OCI-LY7 (cell line): ENCODE measurements around the gene LAMTOR4. TPM values are rescaled to one million over a fixed set of nuclear protein-coding genes. Genes with fewer than 3 reads are reported as not detected.

Source experiments
- BruUV-seq: library from RNA; stranded (reverse); fragments of 400-500 nt; replicated peaks from 2 replicates; lab custom pipeline; 2021; lab: Mats Ljungman, UMichigan
- CTCF ChIA-PET: fragments of 300-600 bp; sonication (Branson Sonifier 250); formaldehyde crosslinking; loops from one replicate; lab custom pipeline; 2022; ENCODE audit warnings: antibody characterized with exemption; ENCODE audit not compliant: unreplicated experiment; lab: Charles Lee
- POLR2A ChIA-PET: fragments of 300-600 bp; sonication (Branson Sonifier 250); formaldehyde crosslinking; loops from one replicate; lab custom pipeline; 2022; ENCODE audit warnings: antibody characterized with exemption; lab: Charles Lee
- DNase-seq: peaks from one replicate; pipeline ENCODE4 v3.0.0-alpha.2; 2015; ENCODE audit warnings: low spot score
- H2AFZ ChIP-seq: fragments of 200-600 bp; sonication (generic), shearing (Covaris generic); 2 replicates; pipeline ENCODE4 v1.6.1; 2014; ENCODE audit warnings: mild to moderate bottlenecking, antibody characterized with exemption, low read length, moderate library complexity
- H3K27ac ChIP-seq: fragments of 200-600 bp; sonication (generic); 2 replicates; pipeline ENCODE4 v1.5.1; 2014; ENCODE audit warnings: mixed run types, low read depth, mild to moderate bottlenecking, moderate library complexity, low read length, inconsistent platforms; ENCODE audit not compliant: poor library complexity, severe bottlenecking
- H3K36me3 ChIP-seq: fragments of 200-600 bp; sonication (generic); 2 replicates; pipeline ENCODE4 v1.6.1; 2014; ENCODE audit warnings: mild to moderate bottlenecking, antibody characterized with exemption, low read length, moderate library complexity, mixed read lengths; ENCODE audit not compliant: insufficient read depth
- H3K4me1 ChIP-seq: fragments of 200-600 bp; sonication (generic); 2 replicates; pipeline ENCODE4 v1.5.1; 2014; ENCODE audit warnings: mild to moderate bottlenecking, low read length; ENCODE audit not compliant: insufficient read depth, poor library complexity, severe bottlenecking
- H3K4me2 ChIP-seq: fragments of 200-600 bp; sonication (generic); 2 replicates; pipeline ENCODE4 v1.6.1; 2014; ENCODE audit warnings: mild to moderate bottlenecking, low read length
- H3K4me3 ChIP-seq: fragments of 200-600 bp; sonication (generic); 2 replicates; pipeline ENCODE4 v1.5.1; 2014; ENCODE audit warnings: mild to moderate bottlenecking, low read depth, low read length; ENCODE audit not compliant: poor library complexity, severe bottlenecking
- H3K79me2 ChIP-seq: fragments of 200-600 bp; sonication (generic); 2 replicates; pipeline ENCODE4 v1.6.1; 2016; ENCODE audit warnings: low read depth, mild to moderate bottlenecking, low read length, moderate library complexity, mixed read lengths; ENCODE audit not compliant: insufficient read depth
- H3K9me2 ChIP-seq: fragments of 200-600 bp; sonication (generic); 2 replicates; pipeline ENCODE4 v1.6.1; 2016; ENCODE audit warnings: mild to moderate bottlenecking, low read length, mixed read lengths; ENCODE audit not compliant: insufficient read depth
- H3K9me3 ChIP-seq: fragments of 200-600 bp; sonication (generic); 2 replicates; pipeline ENCODE4 v1.6.1; 2014; ENCODE audit warnings: mild to moderate bottlenecking, mixed run types, low read length, mixed read lengths
- H4K20me1 ChIP-seq: fragments of 200-600 bp; sonication (generic); 2 replicates; pipeline ENCODE4 v1.6.1; 2014; ENCODE audit warnings: mild to moderate bottlenecking, antibody characterized with exemption, low read length, moderate library complexity, mixed read lengths; ENCODE audit not compliant: insufficient read depth
- CTCF ChIP-seq: fragments of 200-600 bp; sonication (generic); conservative IDR thresholded peaks from 2 replicates; pipeline ENCODE4 v1.5.1; 2014; ENCODE audit warnings: mild to moderate bottlenecking, antibody characterized with exemption, low read length, moderate library complexity, mixed read lengths
- EZH2phosphoT487 ChIP-seq: fragments of 200-600 bp; sonication (generic); IDR thresholded peaks from 2 replicates; pipeline ENCODE4 v1.6.1; 2018; ENCODE audit warnings: low read depth, borderline replicate concordance, mild to moderate bottlenecking, mixed run types, antibody characterized with exemption, low read length, moderate library complexity, mixed read lengths
- intact Hi-C: fragments of 100-400 bp; cut with micrococcal nuclease; formaldehyde crosslinking; loops from one replicate; pipeline ENCODE4 v1.10.0; 2022; ENCODE audit not compliant: unreplicated experiment
- microRNA-seq: library from miRNA; unstranded; fragments of <30 nt; microRNA quantifications from one replicate; pipeline ENCODE4 v1.2.0, GENCODE V29; 2022; ENCODE audit warnings: borderline replicate concordance
- total RNA-seq, 2 experiments: library from RNA; depleted of rRNA in 1 of 2; stranded (reverse); fragments of >200 nt in 1 of 2; shearing (Covaris generic) in 1 of 2; gene quantifications; 2 replicates each; pipeline ENCODE4 v1.2.3, GENCODE V29; 2014 to 2022

Gene LAMTOR4
- total RNA-seq, 2 experiments from 2014 or later: 237 to 243 TPM

- H3K4me1 ChIP-seq: peaks cover 89% of the 10 kb centered on the region
- peak overlapping the region; percentile 59 for H3K27ac ChIP-seq
- intact Hi-C loops: no loop called here
- BruUV-seq: no TSS peak
- H3K9me2 ChIP-seq: no peaks in the 10 kb centered on the region
- no peak overlapping the region for H2AFZ ChIP-seq
- peak overlapping the region; percentile 44 for H3K4me3 ChIP-seq
- H3K9me3 ChIP-seq: no peaks in the 10 kb centered on the region
- H3K79me2 ChIP-seq: no peaks in the 10 kb centered on the region
- no peak for DNase-seq
- H3K4me2 ChIP-seq: peak overlapping the region; percentile 73
- peaks cover 29% of the 10 kb centered on the region; the same call in 1 of the 2 replicates for H3K36me3 ChIP-seq
- ChIA-PET POLR2A (interaction anchor here (1.1 to 3.7 kb wide), 5 partner anchors 8 to 23 kb away, joined by 3 to 25 read pairs (median 7); partner anchors contain the start of genes GPC2 and STAG3), CTCF (no interaction called here)
- H4K20me1 ChIP-seq: no peaks in the 10 kb centered on the region
- no peak for TF ChIP-seq EZH2phosphoT487
- TF ChIP-seq CTCF: no peak
Measured at GRCh38 chr7:100200693-100201092, 52.0 kb downstream of the LAMTOR4 start.

Small RNA genes lying within 50 kb of the gene (microRNA-seq; reads per million reads assigned to microRNA genes)
- not detected for gene MIR4658

Other genes starting within 250 kb of the LAMTOR4 start
- gene TRIM4, start 229.4 kb upstream of the LAMTOR4 start, total RNA-seq (2014; rRNA removed; shearing (Covaris generic)): 7.5 and 12.8 TPM in 2 replicates
- 22.3 and 22.5 TPM in 2 replicates for gene TRIM4, start 229.4 kb upstream of the LAMTOR4 start, total RNA-seq (2022)
- not detected in 2 replicates for gene GJC3, start 219.3 kb upstream of the LAMTOR4 start, total RNA-seq (2014; rRNA removed; shearing (Covaris generic))
- not detected in 2 replicates for gene GJC3, start 219.3 kb upstream of the LAMTOR4 start, total RNA-seq (2022)
- 0.60 and 2.1 TPM in 2 replicates for gene AZGP1, start 172.9 kb upstream of the LAMTOR4 start, total RNA-seq (2014; rRNA removed; shearing (Covaris generic))
- gene AZGP1, start 172.9 kb upstream of the LAMTOR4 start, total RNA-seq (2022): 0.44 and 0.89 TPM in 2 replicates
- gene ZKSCAN1, start 133.3 kb upstream of the LAMTOR4 start, total RNA-seq (2014; rRNA removed; shearing (Covaris generic)): 20.2 and 21.4 TPM in 2 replicates
- 48.1 and 55.4 TPM in 2 replicates for gene ZKSCAN1, start 133.3 kb upstream of the LAMTOR4 start, total RNA-seq (2022)
- 5.6 and 9.7 TPM in 2 replicates for gene ZSCAN21, start 99.1 kb upstream of the LAMTOR4 start, total RNA-seq (2014; rRNA removed; shearing (Covaris generic))
- gene ZSCAN21, start 99.1 kb upstream of the LAMTOR4 start, total RNA-seq (2022): 7.3 and 7.5 TPM in 2 replicates
- 19.8 and 21.8 TPM in 2 replicates for gene ZNF3, start 67.2 kb upstream of the LAMTOR4 start, total RNA-seq (2014; rRNA removed; shearing (Covaris generic))
- 23.7 and 24.4 TPM in 2 replicates for gene ZNF3, start 67.2 kb upstream of the LAMTOR4 start, total RNA-seq (2022)
- gene COPS6, start 59.9 kb upstream of the LAMTOR4 start, total RNA-seq (2014; rRNA removed; shearing (Covaris generic)): 57.6 and 60.5 TPM in 2 replicates
- gene COPS6, start 59.9 kb upstream of the LAMTOR4 start, total RNA-seq (2022): 93.3 and 96.0 TPM in 2 replicates
- gene MCM7, start 47.5 kb upstream of the LAMTOR4 start, total RNA-seq (2014; rRNA removed; shearing (Covaris generic)): 424 and 475 TPM in 2 replicates
- 423 and 443 TPM in 2 replicates for gene MCM7, start 47.5 kb upstream of the LAMTOR4 start, total RNA-seq (2022)
- 14.1 and 25.0 TPM in 2 replicates for gene AP4M1, start 47.3 kb upstream of the LAMTOR4 start, total RNA-seq (2014; rRNA removed; shearing (Covaris generic))
- gene AP4M1, start 47.3 kb upstream of the LAMTOR4 start, total RNA-seq (2022): 29.3 and 33.8 TPM in 2 replicates
- gene TAF6, start 29.6 kb upstream of the LAMTOR4 start, total RNA-seq (2014; rRNA removed; shearing (Covaris generic)): 28.0 and 35.4 TPM in 2 replicates
- gene TAF6, start 29.6 kb upstream of the LAMTOR4 start, total RNA-seq (2022): 71.0 and 76.5 TPM in 2 replicates
- 20.9 and 24.5 TPM in 2 replicates for gene CNPY4, start 29.3 kb upstream of the LAMTOR4 start, total RNA-seq (2014; rRNA removed; shearing (Covaris generic))
- gene CNPY4, start 29.3 kb upstream of the LAMTOR4 start, total RNA-seq (2022): 25.8 and 26.7 TPM in 2 replicates
- 4.4 and 4.8 TPM in 2 replicates for gene MBLAC1, start 22.0 kb upstream of the LAMTOR4 start, total RNA-seq (2014; rRNA removed; shearing (Covaris generic))
- gene MBLAC1, start 22.0 kb upstream of the LAMTOR4 start, total RNA-seq (2022): 3.7 and 4.5 TPM in 2 replicates
- 30.6 and 38.8 TPM in 2 replicates for gene TRAPPC14, start 9.8 kb downstream of the LAMTOR4 start, total RNA-seq (2014; rRNA removed; shearing (Covaris generic))
- gene TRAPPC14, start 9.8 kb downstream of the LAMTOR4 start, total RNA-seq (2022): 41.6 and 49.9 TPM in 2 replicates
- 3.9 and 4.6 TPM in 2 replicates for gene GAL3ST4, start 19.7 kb downstream of the LAMTOR4 start, total RNA-seq (2014; rRNA removed; shearing (Covaris generic))
- 5.2 and 6.1 TPM in 2 replicates for gene GAL3ST4, start 19.7 kb downstream of the LAMTOR4 start, total RNA-seq (2022)
- 20.2 and 33.2 TPM in 2 replicates for gene GPC2, start 28.5 kb downstream of the LAMTOR4 start, total RNA-seq (2014; rRNA removed; shearing (Covaris generic))
- 23.2 and 31.7 TPM in 2 replicates for gene GPC2, start 28.5 kb downstream of the LAMTOR4 start, total RNA-seq (2022)
- 56.1 and 82.8 TPM in 2 replicates for gene STAG3, start 29.0 kb downstream of the LAMTOR4 start, total RNA-seq (2014; rRNA removed; shearing (Covaris generic))
- gene STAG3, start 29.0 kb downstream of the LAMTOR4 start, total RNA-seq (2022): 70.2 and 79.2 TPM in 2 replicates
- gene PVRIG, start 71.0 kb downstream of the LAMTOR4 start, total RNA-seq (2014; rRNA removed; shearing (Covaris generic)): 61.5 and 83.3 TPM in 2 replicates
- 86.6 and 99.4 TPM in 2 replicates for gene PVRIG, start 71.0 kb downstream of the LAMTOR4 start, total RNA-seq (2022)
- gene SPDYE3, start 158.8 kb downstream of the LAMTOR4 start, total RNA-seq (2014; rRNA removed; shearing (Covaris generic)): not detected in 2 replicates
- not detected in 2 replicates for gene SPDYE3, start 158.8 kb downstream of the LAMTOR4 start, total RNA-seq (2022)
- 90.2 and 102 TPM in 2 replicates for gene PILRB, start 209.2 kb downstream of the LAMTOR4 start, total RNA-seq (2014; rRNA removed; shearing (Covaris generic))
- 95.0 and 106 TPM in 2 replicates for gene PILRB, start 209.2 kb downstream of the LAMTOR4 start, total RNA-seq (2022)
- gene PILRA, start 224.6 kb downstream of the LAMTOR4 start, total RNA-seq (2014; rRNA removed; shearing (Covaris generic)): 6.4 and 8.0 TPM in 2 replicates
- gene PILRA, start 224.6 kb downstream of the LAMTOR4 start, total RNA-seq (2022): 13.5 and 16.0 TPM in 2 replicates